Parathyroid adenoma (tissue), 2 donors: Measurements from ENCODE around the gene CPA1.

ENCODE experiments used
- H2AFZ ChIP-seq: fragments of 300-600 bp; sonication (generic); one replicate; pipeline ENCODE4 v1.7.0; 2017; ENCODE audit warnings: antibody characterized with exemption, mild to moderate bottlenecking
- H3K27ac ChIP-seq: fragments of 300-600 bp; sonication (generic); one replicate; pipeline ENCODE4 v1.7.0; 2017
- H3K27me3 ChIP-seq: fragments of 300-600 bp; sonication (generic); one replicate; pipeline ENCODE4 v1.7.0; 2017; ENCODE audit warnings: low read length; ENCODE audit not compliant: control insufficient read depth, insufficient read depth
- H3K36me3 ChIP-seq: fragments of 300-600 bp; sonication (generic); one replicate; pipeline ENCODE4 v1.7.0; 2017; ENCODE audit warnings: low read length; ENCODE audit not compliant: control insufficient read depth, insufficient read depth
- H3K4me1 ChIP-seq: fragments of 300-600 bp; sonication (generic); one replicate; pipeline ENCODE4 v1.7.0; 2017; ENCODE audit warnings: control low read depth
- H3K4me2 ChIP-seq: fragments of 300-600 bp; sonication (generic); one replicate; pipeline ENCODE4 v1.7.0; 2017; ENCODE audit warnings: low read length
- H3K4me3 ChIP-seq: fragments of 300-600 bp; sonication (generic); one replicate; pipeline ENCODE4 v1.7.0; 2017; ENCODE audit warnings: low read depth, low read length
- H3K79me2 ChIP-seq: fragments of 300-600 bp; sonication (generic); one replicate; pipeline ENCODE4 v1.7.0; 2017; ENCODE audit warnings: control low read depth
- H3K9ac ChIP-seq: fragments of 300-600 bp; sonication (generic); one replicate; pipeline ENCODE4 v1.7.0; 2017; ENCODE audit warnings: mild to moderate bottlenecking
- H3K9me3 ChIP-seq: fragments of 300-600 bp; sonication (generic); one replicate; pipeline ENCODE4 v1.7.0; 2017; ENCODE audit warnings: low read length; ENCODE audit not compliant: control insufficient read depth
- TF ChIP-seq, protein P1 (sequence below): fragments of 300-600 bp; sonication (generic); IDR thresholded peaks from one replicate; pipeline ENCODE4 v1.7.0; 2017; ENCODE audit warnings: antibody characterized with exemption, mild to moderate bottlenecking
- donor health status: primary hyperparathyroidism.

The CPA1 gene

DNA sequence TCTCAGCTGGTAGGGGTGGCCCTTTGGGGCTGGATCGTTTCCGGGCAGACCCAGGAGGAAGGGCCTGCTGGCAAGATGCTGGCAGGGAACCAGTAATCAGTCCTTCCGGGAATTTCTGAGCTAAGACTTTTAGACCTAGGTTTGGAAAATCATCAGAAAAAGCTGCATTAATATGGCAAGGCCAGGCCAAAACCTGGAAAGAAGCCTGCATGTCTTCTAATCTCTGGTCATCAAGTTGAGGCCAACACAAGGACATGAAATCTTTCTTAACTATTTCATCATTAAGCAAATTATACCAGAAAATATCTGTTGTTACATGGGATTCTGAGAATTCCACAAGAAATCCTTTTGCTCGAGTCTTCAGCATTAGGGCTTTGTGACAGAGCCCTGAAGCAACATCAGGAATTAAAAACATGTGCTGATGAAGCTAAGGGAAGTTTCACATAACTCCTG lies 19.9 kb downstream of the CPA1 start:
- TF ChIP-seq, protein P1, sequence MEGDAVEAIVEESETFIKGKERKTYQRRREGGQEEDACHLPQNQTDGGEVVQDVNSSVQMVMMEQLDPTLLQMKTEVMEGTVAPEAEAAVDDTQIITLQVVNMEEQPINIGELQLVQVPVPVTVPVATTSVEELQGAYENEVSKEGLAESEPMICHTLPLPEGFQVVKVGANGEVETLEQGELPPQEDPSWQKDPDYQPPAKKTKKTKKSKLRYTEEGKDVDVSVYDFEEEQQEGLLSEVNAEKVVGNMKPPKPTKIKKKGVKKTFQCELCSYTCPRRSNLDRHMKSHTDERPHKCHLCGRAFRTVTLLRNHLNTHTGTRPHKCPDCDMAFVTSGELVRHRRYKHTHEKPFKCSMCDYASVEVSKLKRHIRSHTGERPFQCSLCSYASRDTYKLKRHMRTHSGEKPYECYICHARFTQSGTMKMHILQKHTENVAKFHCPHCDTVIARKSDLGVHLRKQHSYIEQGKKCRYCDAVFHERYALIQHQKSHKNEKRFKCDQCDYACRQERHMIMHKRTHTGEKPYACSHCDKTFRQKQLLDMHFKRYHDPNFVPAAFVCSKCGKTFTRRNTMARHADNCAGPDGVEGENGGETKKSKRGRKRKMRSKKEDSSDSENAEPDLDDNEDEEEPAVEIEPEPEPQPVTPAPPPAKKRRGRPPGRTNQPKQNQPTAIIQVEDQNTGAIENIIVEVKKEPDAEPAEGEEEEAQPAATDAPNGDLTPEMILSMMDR = no peak
- no peak overlapping the region for H3K9ac ChIP-seq

DNA sequence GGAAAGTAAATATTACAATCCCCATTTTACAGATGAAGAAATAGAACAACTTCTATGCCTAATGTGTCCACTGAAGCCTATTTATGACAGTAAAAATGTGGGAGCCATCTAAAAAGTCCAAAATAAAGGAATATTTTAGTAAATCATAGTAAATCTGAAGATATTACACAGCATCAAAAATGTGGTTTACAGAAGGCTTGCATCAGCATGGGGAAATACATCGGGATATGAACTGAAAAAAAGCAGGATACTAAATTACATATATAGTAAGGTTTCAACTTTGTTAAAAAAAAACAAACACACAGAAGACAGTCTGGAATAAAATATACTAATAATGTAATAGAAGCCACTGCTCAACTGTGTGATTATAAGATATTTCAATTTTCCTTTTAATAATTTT lies 20.8 kb downstream of the CPA1 start:
- Histone ChIP-seq H3K36me3 (no peaks in the 10 kb centered on the region), H3K27me3 (no peaks in the 10 kb centered on the region), H3K4me2 (no peak overlapping the region), H3K9ac (no peak overlapping the region), H2AFZ (no peak overlapping the region), H3K4me1 (no peaks in the 10 kb centered on the region), H3K4me3 (no peak overlapping the region), H3K9me3 (no peaks in the 10 kb centered on the region), H3K27ac (no peak overlapping the region), H3K79me2 (no peaks in the 10 kb centered on the region)
- TF ChIP-seq, protein P1 = no peak

More for the DNA sequence above, 19.9 kb downstream of the CPA1 start:
- no peaks in the 10 kb centered on the region for H3K36me3 ChIP-seq
- no peaks in the 10 kb centered on the region for H3K27me3 ChIP-seq
- no peaks in the 10 kb centered on the region for H3K79me2 ChIP-seq
- no peak overlapping the region for H3K4me3 ChIP-seq
- no peaks in the 10 kb centered on the region for H3K4me1 ChIP-seq
- H3K27ac ChIP-seq = no peak overlapping the region
- H3K4me2 ChIP-seq = no peak overlapping the region
- H2AFZ ChIP-seq = no peak overlapping the region
- no peaks in the 10 kb centered on the region for H3K9me3 ChIP-seq

DNA sequence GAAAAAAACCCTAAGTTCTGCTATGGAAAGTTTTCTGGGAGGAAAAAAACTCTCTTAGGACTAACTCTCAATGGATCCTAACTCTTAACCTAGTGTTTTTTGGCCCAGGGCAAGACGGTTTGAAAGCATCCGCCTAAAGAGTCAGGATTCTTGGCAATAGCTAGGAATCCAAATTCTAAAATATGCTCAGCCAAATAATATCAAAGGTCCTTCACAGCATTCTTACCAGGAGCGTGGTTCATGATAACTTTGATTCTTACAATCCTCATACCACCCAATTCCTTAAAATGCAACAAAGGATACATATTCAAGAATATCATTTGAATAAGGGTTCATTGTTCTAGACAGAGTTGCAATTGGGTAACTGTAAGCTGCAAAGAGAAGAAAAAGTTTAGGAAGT lies 21.3 kb downstream of the CPA1 start:
- no peaks in the 10 kb centered on the region for H3K4me1 ChIP-seq
- H3K27me3 ChIP-seq = no peaks in the 10 kb centered on the region
- H2AFZ ChIP-seq = no peak overlapping the region
- no peak overlapping the region for H3K4me2 ChIP-seq
- no peak overlapping the region for H3K4me3 ChIP-seq
- no peak overlapping the region for H3K9ac ChIP-seq
- no peaks in the 10 kb centered on the region for H3K9me3 ChIP-seq
- no peak overlapping the region for H3K27ac ChIP-seq
- no peaks in the 10 kb centered on the region for H3K79me2 ChIP-seq
- H3K36me3 ChIP-seq = no peaks in the 10 kb centered on the region
- TF ChIP-seq, protein P1 = no peak

DNA sequence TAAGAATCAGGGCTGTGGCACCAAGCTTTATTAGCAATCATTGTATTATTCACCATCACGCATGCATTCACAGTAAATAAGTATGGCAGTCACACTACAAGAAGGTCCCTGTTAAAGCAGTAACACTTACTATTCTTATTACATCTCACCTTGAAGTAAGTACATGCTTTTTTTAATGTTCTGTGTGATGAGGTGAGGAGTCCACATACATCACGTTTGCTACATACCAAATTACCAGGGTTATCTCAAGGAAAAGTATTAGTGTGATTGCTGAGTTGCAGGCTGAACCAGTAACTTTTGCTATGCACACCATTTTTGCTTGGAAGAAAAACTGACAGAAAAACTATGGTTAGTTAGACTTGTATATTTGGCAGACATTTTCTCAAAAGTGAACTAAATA lies 24.7 kb downstream of the CPA1 start:
- no peaks in the 10 kb centered on the region for H3K9me3 ChIP-seq
- H3K4me1 ChIP-seq = no peaks in the 10 kb centered on the region
- no peak overlapping the region for H2AFZ ChIP-seq
- H3K27me3 ChIP-seq = no peaks in the 10 kb centered on the region
- no peaks in the 10 kb centered on the region for H3K79me2 ChIP-seq
- no peak overlapping the region for H3K4me3 ChIP-seq
- no peak overlapping the region for H3K9ac ChIP-seq
- no peak overlapping the region for H3K4me2 ChIP-seq
- H3K36me3 ChIP-seq = no peaks in the 10 kb centered on the region
- no peak overlapping the region for H3K27ac ChIP-seq
- TF ChIP-seq, protein P1 = no peak

DNA sequence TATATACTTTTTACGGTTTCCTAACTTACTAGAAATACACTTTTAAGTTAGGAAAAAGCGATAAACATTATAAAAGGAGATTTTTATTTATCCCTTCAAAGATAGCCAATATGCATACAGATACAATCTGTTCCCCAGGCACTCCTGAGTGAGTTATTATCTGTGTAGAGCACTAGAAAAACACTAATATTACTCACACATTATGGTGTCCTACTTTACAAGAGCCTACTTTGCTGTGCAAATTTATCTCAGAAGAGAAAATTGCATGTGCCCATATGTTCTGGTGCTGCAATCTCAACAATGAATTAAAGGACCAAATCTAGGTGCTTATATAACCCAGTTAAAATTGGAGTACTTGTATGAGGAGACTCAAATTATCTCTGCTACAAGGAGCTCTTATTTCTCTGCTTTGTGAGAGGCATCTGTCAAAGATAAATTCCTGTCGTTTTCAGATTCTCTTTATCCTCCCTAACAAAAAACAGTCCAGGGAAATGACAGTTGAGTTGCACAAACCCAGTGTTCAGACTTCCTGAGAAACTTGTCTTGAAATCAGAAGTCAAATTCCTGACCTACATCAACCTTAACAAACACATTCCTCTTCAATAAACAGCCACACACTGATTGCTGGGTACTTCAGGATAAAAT lies 28.9 kb downstream of the CPA1 start:
- Histone ChIP-seq H2AFZ (no peak overlapping the region), H3K27ac (no peak overlapping the region)

More for the DNA sequence above, 28.9 kb downstream of the CPA1 start:
- Histone ChIP-seq H3K4me1 (no peaks in the 10 kb centered on the region), H3K79me2 (no peaks in the 10 kb centered on the region), H3K9me3 (no peaks in the 10 kb centered on the region), H3K36me3 (no peaks in the 10 kb centered on the region), H3K4me3 (no peak overlapping the region), H3K9ac (no peak overlapping the region), H3K27me3 (no peaks in the 10 kb centered on the region), H3K4me2 (no peak overlapping the region)
- TF ChIP-seq, protein P1 = no peak
